HG03139 (cell line): Measurements from ENCODE around the gene ZNF497.
A peak's percentile ranks its signal among the peaks of the same experiment; 100 is the strongest.
"Not testable (repeated sequence)": the region's sequence is repeated elsewhere in the genome, so short reads cannot be mapped to it uniquely, and the experiment has no call there.

Source experiments
- ATAC-seq: cut with Tn5 transposase; IDR thresholded peaks from one replicate; pipeline ENCODE4 v1.9.1; 2021; ENCODE audit not compliant: unreplicated experiment

Gene ZNF497

DNA sequence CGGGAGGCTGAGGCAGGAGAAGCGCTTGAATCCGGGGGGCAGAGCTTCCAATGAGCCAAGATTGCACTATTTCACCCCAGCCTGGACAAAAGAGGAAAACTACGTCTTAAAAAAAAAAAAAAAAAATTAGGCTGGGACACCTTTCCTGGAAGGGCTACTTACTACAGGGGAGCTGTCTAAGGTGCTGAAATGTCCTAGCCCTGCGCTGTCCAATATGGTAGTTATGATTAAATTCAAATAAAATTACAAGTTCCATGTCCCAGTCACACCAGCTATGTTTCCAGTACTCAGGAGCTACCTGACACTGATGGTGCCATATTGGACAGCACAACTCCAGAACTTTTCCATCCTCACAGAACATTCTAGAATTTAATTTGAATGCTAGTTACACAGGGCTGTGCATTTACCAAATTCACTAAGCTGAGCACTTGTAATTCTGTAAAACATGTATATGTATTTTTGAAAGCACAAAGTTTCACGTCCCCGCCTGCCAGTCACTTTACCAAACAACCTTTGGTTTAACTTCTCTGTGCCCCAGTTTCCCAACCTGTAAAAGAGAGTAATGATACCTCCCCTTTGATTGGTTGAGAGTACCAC lies 45.0 kb downstream of the ZNF497 start:
- ATAC-seq, result no peak

DNA sequence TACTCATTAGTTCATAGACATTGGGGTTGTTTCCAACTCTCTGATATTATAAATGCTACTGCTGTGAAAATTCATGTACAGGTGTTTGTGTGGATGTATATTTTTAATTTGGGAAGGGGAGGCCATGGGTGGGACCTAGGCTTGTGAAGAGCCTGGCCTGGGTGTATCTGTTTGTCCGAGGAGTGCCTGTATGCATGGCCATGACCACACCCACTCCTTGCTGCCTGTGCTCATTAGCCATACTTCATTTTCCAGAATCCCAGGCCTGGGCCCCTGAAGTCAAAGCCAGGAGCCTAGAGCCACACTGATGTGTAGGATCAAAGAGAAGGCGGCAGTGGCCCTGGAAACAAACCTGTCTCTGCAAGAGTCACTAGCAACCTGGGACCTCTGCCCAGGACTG lies 47.0 kb downstream of the ZNF497 start:
- ATAC-seq, result no peak

DNA sequence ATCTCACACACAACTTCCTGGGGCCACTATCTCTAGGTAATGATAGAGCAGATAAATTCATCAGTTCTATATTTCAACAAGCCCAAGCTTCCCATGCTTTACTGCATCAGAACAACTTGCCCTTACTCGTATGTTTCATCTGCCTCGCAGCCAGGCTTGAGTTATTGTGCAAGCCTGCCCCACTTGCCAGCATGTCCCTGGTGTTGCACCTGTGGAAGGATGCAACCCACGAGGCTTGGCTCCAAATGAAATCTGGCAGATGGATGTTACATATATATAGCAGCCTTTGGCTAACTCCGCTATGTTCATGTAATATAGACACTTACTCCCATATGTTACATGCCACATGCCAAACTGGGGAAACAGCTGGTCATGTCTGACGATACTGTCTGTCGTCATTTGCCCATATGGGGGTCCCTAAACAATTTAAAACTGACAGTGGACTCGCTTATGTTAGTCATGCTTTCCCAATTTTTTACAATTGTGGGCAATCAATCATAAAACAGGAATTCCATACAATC lies 51.1 kb downstream of the ZNF497 start:
- no peak for ATAC-seq

DNA sequence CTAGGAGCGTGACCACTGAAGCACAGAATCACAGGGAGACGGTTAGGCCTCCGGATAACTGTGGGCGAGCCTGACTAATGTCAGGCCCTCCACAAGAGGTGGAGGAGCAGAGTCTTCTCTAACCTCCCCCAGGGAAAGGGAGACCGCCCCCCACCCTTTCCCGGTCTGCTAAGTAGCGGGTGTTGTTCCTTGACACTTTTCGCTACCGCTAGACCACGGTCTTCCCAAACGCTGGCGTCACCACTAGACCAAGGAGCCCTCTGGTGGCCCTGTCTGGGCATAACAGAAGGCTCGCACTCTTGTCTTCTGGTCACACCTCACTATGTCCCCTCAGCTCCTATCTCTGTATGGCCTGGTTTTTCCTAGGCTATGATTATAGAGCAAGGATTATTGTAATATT lies 51.9 kb downstream of the ZNF497 start:
- not testable (repeated sequence) for ATAC-seq

DNA sequence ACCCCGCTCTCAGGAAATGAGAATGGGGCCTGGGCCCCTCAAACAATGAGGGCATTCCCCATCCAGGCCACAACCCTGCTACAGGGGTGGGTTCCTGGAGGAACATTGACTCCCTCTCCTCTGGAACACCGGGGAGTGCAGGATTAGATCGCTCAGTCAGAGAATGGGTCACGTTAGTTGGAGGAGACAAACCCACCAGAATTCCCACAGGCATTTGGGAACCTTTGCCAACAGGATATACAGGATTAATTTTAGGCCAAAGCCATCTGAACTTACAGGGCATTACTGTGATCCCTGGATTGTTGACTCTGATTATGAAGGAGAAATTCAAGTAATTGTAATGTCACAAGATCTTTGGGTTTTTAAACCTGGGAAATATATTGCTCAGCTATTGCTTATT lies 54.8 kb downstream of the ZNF497 start:
- ATAC-seq, result no peak

DNA sequence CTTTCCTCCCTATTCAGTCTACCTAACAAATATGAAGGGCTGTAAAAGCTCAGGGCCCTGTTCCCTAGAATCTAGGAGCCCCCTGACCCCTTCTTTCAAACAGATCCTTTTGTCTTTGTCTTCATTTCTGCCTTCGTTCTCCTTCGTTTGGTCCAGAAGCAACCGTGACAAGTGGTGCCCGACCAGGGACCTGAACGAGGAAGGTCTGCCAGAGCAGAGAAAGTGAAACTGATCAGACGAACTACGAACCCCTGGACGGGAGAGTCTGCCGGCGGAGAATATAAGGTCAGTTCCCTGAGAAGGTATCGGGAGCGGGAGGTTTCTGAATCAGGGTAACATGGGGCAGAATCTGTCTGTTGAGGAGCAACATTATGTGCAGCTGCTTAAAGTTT lies 56.6 kb downstream of the ZNF497 start:
- no peak for ATAC-seq

DNA sequence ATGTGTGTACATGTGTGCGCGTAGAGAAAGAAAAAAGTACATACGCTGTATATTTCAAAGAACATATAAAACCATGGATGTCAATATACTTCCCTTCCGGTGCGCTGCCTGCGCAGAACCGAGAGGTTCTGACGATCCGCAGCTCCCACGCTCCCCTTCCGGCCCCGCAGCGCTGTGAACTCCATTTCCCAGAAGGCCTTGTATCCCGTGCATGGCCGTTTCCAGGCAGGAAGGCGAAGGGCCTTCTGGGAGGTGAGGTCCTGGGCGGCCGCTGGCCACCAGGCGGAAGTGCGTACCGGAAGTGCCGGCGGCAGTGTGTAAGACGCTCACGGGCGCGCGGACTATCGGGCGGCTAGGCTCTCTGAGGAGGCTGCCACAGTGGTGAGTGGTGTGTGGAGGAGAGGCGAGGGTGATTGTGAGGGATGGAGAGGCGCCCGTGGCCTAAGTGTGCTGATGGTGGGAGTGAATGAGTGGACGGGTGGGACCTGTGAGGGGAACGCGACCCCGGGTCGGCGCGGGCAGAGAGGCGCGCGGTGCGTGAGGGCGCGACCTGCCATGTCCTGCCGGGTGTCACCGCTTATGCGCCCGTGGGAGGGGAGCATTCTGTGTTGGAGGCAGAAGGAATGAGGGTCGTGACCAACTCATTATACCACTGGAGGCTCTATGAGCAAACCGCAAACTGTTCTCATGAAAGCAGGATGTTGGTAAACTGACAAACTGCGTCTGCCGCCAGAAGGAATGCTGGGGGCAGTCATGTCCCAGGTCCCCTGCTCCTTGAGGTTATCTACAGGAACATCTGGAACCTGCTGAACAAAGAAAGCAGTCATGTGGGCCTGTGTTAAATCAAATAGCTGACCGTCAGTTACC lies 57.3 kb downstream of the ZNF497 start, which contains the start of gene ERVK3-1:
Gene ERVK3-1, plus strand, starts transcription at position 313 of the 867 bp plus-strand sequence. CDS start 6,792 bp downstream, outside the sequence.
- peak; percentile 96 for ATAC-seq

DNA sequence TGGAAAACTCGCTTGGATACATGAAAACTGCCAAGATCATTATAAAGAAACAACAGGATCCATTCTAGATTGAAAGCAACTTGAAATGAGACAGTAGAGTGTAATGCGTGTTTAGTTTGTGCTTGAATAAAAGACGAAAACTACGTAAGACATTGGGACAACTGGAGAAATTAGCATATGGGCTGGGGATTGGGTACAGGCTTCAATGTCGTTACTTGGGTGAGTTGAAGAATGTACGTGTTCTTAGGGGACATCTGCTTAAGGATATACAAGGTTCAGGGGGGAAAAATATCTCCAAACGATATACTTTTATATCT lies 57.8 kb downstream of the ZNF497 start:
- ATAC-seq, result no peak
